PFSK-1 (cell line): ENCODE results near the gene RCE1.

ENCODE experiments used
- FOXP2 ChIP-seq: optimal IDR thresholded peaks from 2 replicates; pipeline ENCODE3; 2011; ENCODE audit warnings: borderline replicate concordance, control low read depth, inconsistent platforms; ENCODE audit not compliant: insufficient read depth; ENCODE audit errors: extremely low read length, extremely low read depth
- POLR2AphosphoS5 ChIP-seq: IDR thresholded peaks from 2 replicates; pipeline ENCODE4 v1.6.1; 2012; ENCODE audit warnings: low read depth, mild to moderate bottlenecking, control low read depth, low read length, moderate library complexity
- REST ChIP-seq, 2 experiments: IDR thresholded peaks; 2 replicates each; pipeline versions ENCODE4 v1.6.1 to v1.8.0; 2011 to 2012; ENCODE audit warnings: low read depth in 2 of 2, low read length in 2 of 2, control low read depth in 1 of 2, inconsistent platforms in 1 of 2, mild to moderate bottlenecking in 1 of 2, moderate library complexity in 1 of 2; ENCODE audit not compliant: insufficient read depth in 1 of 2
- SIN3A ChIP-seq: IDR thresholded peaks from 2 replicates; pipeline ENCODE4 v1.6.1; 2012; ENCODE audit warnings: mild to moderate bottlenecking, low read length, moderate library complexity, borderline replicate concordance; ENCODE audit not compliant: insufficient read depth
- TAF1 ChIP-seq: IDR thresholded peaks from 2 replicates; pipeline ENCODE4 v1.6.1; 2012; ENCODE audit warnings: low read length, control low read depth, borderline replicate concordance; ENCODE audit not compliant: insufficient read depth

The RCE1 gene

GRCh38 chr11:66870616-66871520 is 27.6 kb downstream of the RCE1 start:
- TF ChIP-seq TAF1 (no peak), FOXP2 (no peak), REST (IDR thresholded peaks at IDR 0.05; ENCODE audit: insufficient read depth in 1 of 2, low read depth in 2 of 2, low read length in 2 of 2) (no peak), SIN3A (no peak), POLR2AphosphoS5 (no peak)

- no peak for TF ChIP-seq TAF1
- no peak for TF ChIP-seq SIN3A
- no peak for TF ChIP-seq POLR2AphosphoS5
- no peak for TF ChIP-seq REST (IDR thresholded peaks at IDR 0.05; ENCODE audit: insufficient read depth in 1 of 2, low read depth in 2 of 2, low read length in 2 of 2)
- no peak for TF ChIP-seq FOXP2
Observed at GRCh38 chr11:66871521-66871901, 28.3 kb downstream of the RCE1 start.

GRCh38 chr11:66874232-66874631 is 31.0 kb downstream of the RCE1 start:
- TF ChIP-seq REST (IDR thresholded peaks at IDR 0.05; ENCODE audit: insufficient read depth in 1 of 2, low read depth in 2 of 2, low read length in 2 of 2): no peak
- no peak for TF ChIP-seq POLR2AphosphoS5
- TF ChIP-seq TAF1: no peak
- TF ChIP-seq FOXP2: no peak
- TF ChIP-seq SIN3A: no peak

GRCh38 chr11:66875378-66875777 is 32.1 kb downstream of the RCE1 start:
- TF ChIP-seq POLR2AphosphoS5 (no peak), TAF1 (no peak), REST (IDR thresholded peaks at IDR 0.05; ENCODE audit: insufficient read depth in 1 of 2, low read depth in 2 of 2, low read length in 2 of 2) (no peak)
